ENCODE data around the gene CCS. TPM values are rescaled to one million over a fixed set of nuclear protein-coding genes. Genes with fewer than 3 reads are reported as not detected.

The CCS gene
- total RNA-seq, 2 experiments from 2014 or later, result 31.7 to 36.7 TPM

- no peak for DNase-seq (ENCODE audit: low spot score)
- H4K20me1 ChIP-seq (ENCODE audit: insufficient read depth, low read length), result peaks cover 25% of the 10 kb centered on the region
- no peak overlapping the region for H3K27ac ChIP-seq (ENCODE audit: low read depth, low read length, poor library complexity, severe bottlenecking)
- BruUV-seq (replicated peaks), result no TSS peak
- intact Hi-C loops (cut with micrococcal nuclease; ENCODE audit: unreplicated experiment), result no loop called here
- no peak for TF ChIP-seq EZH2phosphoT487 (IDR thresholded peaks at IDR 0.05; ENCODE audit: borderline replicate concordance, low read depth, low read length)
- TF ChIP-seq CTCF (conservative IDR thresholded peaks at IDR 0.05; ENCODE audit: low read length), result no peak
- no peaks in the 10 kb centered on the region for H3K9me3 ChIP-seq (ENCODE audit: low read length)
- H3K4me2 ChIP-seq (ENCODE audit: low read length), result no peak overlapping the region
- H3K79me2 ChIP-seq (ENCODE audit: insufficient read depth, low read depth, low read length), result peaks cover 100% of the 10 kb centered on the region
- no peak overlapping the region for H3K4me3 ChIP-seq (ENCODE audit: low read depth, low read length, poor library complexity, severe bottlenecking)
- peaks cover 15% of the 10 kb centered on the region for H3K4me1 ChIP-seq (ENCODE audit: insufficient read depth, low read length, poor library complexity, severe bottlenecking)
- ChIA-PET CTCF (ENCODE audit: unreplicated experiment) (no interaction called here), POLR2A (interaction anchor here (0.6 to 0.7 kb wide), 2 partner anchors 9 to 143 kb away, joined by 3 read pairs; partner anchors contain the start of gene RBM14)
- H2AFZ ChIP-seq (ENCODE audit: low read length), result no peak overlapping the region
- H3K36me3 ChIP-seq (ENCODE audit: insufficient read depth, low read length), result peaks cover 99% of the 10 kb centered on the region
- H3K9me2 ChIP-seq (ENCODE audit: insufficient read depth, low read length), result no peaks in the 10 kb centered on the region
These were observed 32.8 kb downstream of the CCS start for GRCh38 chr11:66625752-66626149.

GRCh38 chr11:66626382-66626781 is 33.4 kb downstream of the CCS start:
- ChIA-PET POLR2A (interaction anchor here (0.6 to 0.7 kb wide), 2 partner anchors 10 to 142 kb away, joined by 3 read pairs; partner anchors contain the start of gene RBM14), CTCF (ENCODE audit: unreplicated experiment) (no interaction called here)
- no peak for DNase-seq (ENCODE audit: low spot score)
- H2AFZ ChIP-seq (ENCODE audit: low read length), result no peak overlapping the region
- no peak overlapping the region for H3K4me2 ChIP-seq (ENCODE audit: low read length)
- no TSS peak for BruUV-seq (replicated peaks)
- H3K36me3 ChIP-seq (ENCODE audit: insufficient read depth, low read length), result peaks cover 100% of the 10 kb centered on the region
- no peaks in the 10 kb centered on the region for H3K9me2 ChIP-seq (ENCODE audit: insufficient read depth, low read length)
- H3K79me2 ChIP-seq (ENCODE audit: insufficient read depth, low read depth, low read length), result peaks cover 99% of the 10 kb centered on the region
- H3K4me3 ChIP-seq (ENCODE audit: low read depth, low read length, poor library complexity, severe bottlenecking), result no peak overlapping the region
- H3K4me1 ChIP-seq (ENCODE audit: insufficient read depth, low read length, poor library complexity, severe bottlenecking), result peaks cover 10% of the 10 kb centered on the region
- intact Hi-C loops (cut with micrococcal nuclease; ENCODE audit: unreplicated experiment), result no loop called here
- H3K9me3 ChIP-seq (ENCODE audit: low read length), result no peaks in the 10 kb centered on the region
- TF ChIP-seq EZH2phosphoT487 (IDR thresholded peaks at IDR 0.05; ENCODE audit: borderline replicate concordance, low read depth, low read length), result no peak
- TF ChIP-seq CTCF (conservative IDR thresholded peaks at IDR 0.05; ENCODE audit: low read length), result no peak
- H4K20me1 ChIP-seq (ENCODE audit: insufficient read depth, low read length), result peaks cover 25% of the 10 kb centered on the region
- H3K27ac ChIP-seq (ENCODE audit: low read depth, low read length, poor library complexity, severe bottlenecking), result no peak overlapping the region

GRCh38 chr11:66626926-66627325 is 33.9 kb downstream of the CCS start:
- POLR2A ChIA-PET, result interaction anchor here (1.4 kb wide), 1 partner anchor 11 kb away, joined by 3 read pairs; the partner anchor contains the start of gene RBM14
- CTCF ChIA-PET (ENCODE audit: unreplicated experiment), result interaction anchor here (1.1 kb wide), 1 partner anchor 9 kb away, joined by 3 read pairs; no protein-coding TSS in a partner anchor
- no TSS peak for BruUV-seq (replicated peaks)
- peaks cover 99% of the 10 kb centered on the region for H3K79me2 ChIP-seq (ENCODE audit: insufficient read depth, low read depth, low read length)
- H3K4me2 ChIP-seq (ENCODE audit: low read length), result no peak overlapping the region
- no peak overlapping the region for H3K4me3 ChIP-seq (ENCODE audit: low read depth, low read length, poor library complexity, severe bottlenecking)
- TF ChIP-seq CTCF (conservative IDR thresholded peaks at IDR 0.05; ENCODE audit: low read length) (no peak), EZH2phosphoT487 (IDR thresholded peaks at IDR 0.05; ENCODE audit: borderline replicate concordance, low read depth, low read length) (no peak)
- peaks cover 25% of the 10 kb centered on the region for H4K20me1 ChIP-seq (ENCODE audit: insufficient read depth, low read length)
- DNase-seq (ENCODE audit: low spot score), result no peak
- intact Hi-C loops (cut with micrococcal nuclease; ENCODE audit: unreplicated experiment), result no loop called here
- H3K4me1 ChIP-seq (ENCODE audit: insufficient read depth, low read length, poor library complexity, severe bottlenecking), result peaks cover 8% of the 10 kb centered on the region
- no peak overlapping the region for H2AFZ ChIP-seq (ENCODE audit: low read length)
- H3K36me3 ChIP-seq (ENCODE audit: insufficient read depth, low read length), result peaks cover 100% of the 10 kb centered on the region
- no peaks in the 10 kb centered on the region for H3K9me3 ChIP-seq (ENCODE audit: low read length)
- no peak overlapping the region for H3K27ac ChIP-seq (ENCODE audit: low read depth, low read length, poor library complexity, severe bottlenecking)
- no peaks in the 10 kb centered on the region for H3K9me2 ChIP-seq (ENCODE audit: insufficient read depth, low read length)
